ENCODE measurements around the gene PEDS1.

DNA sequence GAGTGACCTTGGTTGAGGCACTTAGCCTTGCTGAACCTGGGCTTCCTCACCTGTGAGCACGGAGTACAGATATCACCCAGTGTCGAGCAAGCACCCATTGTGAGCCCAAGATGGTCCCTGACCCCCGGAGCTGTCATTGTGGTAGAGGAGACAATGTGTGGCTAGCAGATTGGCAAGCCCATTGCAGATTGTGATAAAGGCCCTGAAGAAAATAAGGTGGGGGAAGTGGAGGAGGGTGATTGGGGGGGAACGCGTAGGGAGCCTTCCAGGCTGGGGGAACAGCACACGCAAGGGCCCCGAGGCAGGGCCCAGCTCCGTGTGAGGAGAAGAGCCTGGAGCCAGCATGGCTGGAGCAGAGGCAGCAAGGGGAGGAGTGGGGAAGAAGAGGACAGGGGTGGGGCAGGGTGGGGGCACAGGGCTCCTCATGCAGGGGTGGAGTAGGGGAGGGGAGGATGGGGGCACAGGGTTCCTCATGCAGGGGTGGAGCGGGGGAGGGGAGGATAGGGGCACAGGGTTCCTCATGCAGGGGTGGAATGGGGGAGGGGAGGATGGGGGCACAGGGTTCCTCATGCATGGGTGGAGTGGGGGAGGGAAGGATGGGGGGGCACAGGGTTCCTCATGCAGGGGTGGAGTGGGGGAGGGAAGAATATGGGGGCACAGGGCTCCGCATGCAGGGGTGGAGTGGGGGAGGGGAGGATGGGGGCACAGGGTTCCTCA lies 44.1 kb upstream of the PEDS1 start:
- TF ChIP-seq, protein P1, sequence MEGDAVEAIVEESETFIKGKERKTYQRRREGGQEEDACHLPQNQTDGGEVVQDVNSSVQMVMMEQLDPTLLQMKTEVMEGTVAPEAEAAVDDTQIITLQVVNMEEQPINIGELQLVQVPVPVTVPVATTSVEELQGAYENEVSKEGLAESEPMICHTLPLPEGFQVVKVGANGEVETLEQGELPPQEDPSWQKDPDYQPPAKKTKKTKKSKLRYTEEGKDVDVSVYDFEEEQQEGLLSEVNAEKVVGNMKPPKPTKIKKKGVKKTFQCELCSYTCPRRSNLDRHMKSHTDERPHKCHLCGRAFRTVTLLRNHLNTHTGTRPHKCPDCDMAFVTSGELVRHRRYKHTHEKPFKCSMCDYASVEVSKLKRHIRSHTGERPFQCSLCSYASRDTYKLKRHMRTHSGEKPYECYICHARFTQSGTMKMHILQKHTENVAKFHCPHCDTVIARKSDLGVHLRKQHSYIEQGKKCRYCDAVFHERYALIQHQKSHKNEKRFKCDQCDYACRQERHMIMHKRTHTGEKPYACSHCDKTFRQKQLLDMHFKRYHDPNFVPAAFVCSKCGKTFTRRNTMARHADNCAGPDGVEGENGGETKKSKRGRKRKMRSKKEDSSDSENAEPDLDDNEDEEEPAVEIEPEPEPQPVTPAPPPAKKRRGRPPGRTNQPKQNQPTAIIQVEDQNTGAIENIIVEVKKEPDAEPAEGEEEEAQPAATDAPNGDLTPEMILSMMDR (IDR thresholded peaks at IDR 0.05) = no peak
- no peak for TF ChIP-seq EZH2phosphoT487 (IDR thresholded peaks at IDR 0.05)
